Measurements from ENCODE around the gene SEM1.
"Not testable (repeated sequence)": the region's sequence is repeated elsewhere in the genome, so short reads cannot be mapped to it uniquely, and the experiment has no call there.

The SEM1 gene

GRCh38 chr7:96709381-96710228, at the start of gene SEM1:
Gene SEM1, minus strand, starts transcription at chr7:96709846. Its CDS starts 83 bp downstream, at chr7:96709763.
- peak; percentile 98 for DNase-seq

GRCh38 chr7:96757880-96758279, 48.2 kb upstream of the SEM1 start:
- DNase-seq = not testable (repeated sequence)

GRCh38 chr7:96747418-96747940, 37.8 kb upstream of the SEM1 start:
- no peak for DNase-seq

GRCh38 chr7:96740130-96740529, 30.5 kb upstream of the SEM1 start:
- DNase-seq = no peak

GRCh38 chr7:96739609-96740008, 30.0 kb upstream of the SEM1 start:
- no peak for DNase-seq

- no peak for DNase-seq
Observed at GRCh38 chr7:96739167-96739566, 29.5 kb upstream of the SEM1 start.

- no peak for DNase-seq
Observed at GRCh38 chr7:96738705-96739104, 29.1 kb upstream of the SEM1 start.

GRCh38 chr7:96737545-96738050, 28.0 kb upstream of the SEM1 start:
- no peak for DNase-seq

- DNase-seq = no peak
Observed at GRCh38 chr7:96734343-96734742, 24.7 kb upstream of the SEM1 start.

- DNase-seq = peak; percentile 81
Observed at GRCh38 chr7:96729820-96730219, 20.2 kb upstream of the SEM1 start.

GRCh38 chr7:96728139-96728538, 18.5 kb upstream of the SEM1 start:
- no peak for DNase-seq

- DNase-seq = no peak
Observed at GRCh38 chr7:96727534-96728088, 18.0 kb upstream of the SEM1 start.

- no peak for DNase-seq
Observed at GRCh38 chr7:96723622-96724021, 14.0 kb upstream of the SEM1 start.

- DNase-seq = not testable (repeated sequence)
Observed at GRCh38 chr7:96722928-96723327, 13.3 kb upstream of the SEM1 start.

- DNase-seq = no peak
Observed at GRCh38 chr7:96720843-96721242, 11.2 kb upstream of the SEM1 start.

- no peak for DNase-seq
Observed at GRCh38 chr7:96719164-96719563, 9.5 kb upstream of the SEM1 start.

GRCh38 chr7:96718107-96719003, 8.7 kb upstream of the SEM1 start:
- peak; percentile 13 for DNase-seq

- DNase-seq = peak; percentile 35
Observed at GRCh38 chr7:96713037-96713436, 3.4 kb upstream of the SEM1 start.

GRCh38 chr7:96710544-96710943, 898 bp upstream of the SEM1 start:
- DNase-seq = no peak

- DNase-seq = no peak
Observed at GRCh38 chr7:96708872-96709271, 774 bp downstream of the SEM1 start.

- DNase-seq = peak; percentile 32
Observed at GRCh38 chr7:96707901-96708774, 1.5 kb downstream of the SEM1 start.

GRCh38 chr7:96701258-96701657, 8.4 kb downstream of the SEM1 start:
- peak; percentile 11 for DNase-seq

Measured in DMS53 (cell line).